Esophagus muscularis mucosa (tissue), 4 donors: Measurements from ENCODE around the gene RAB11B. TPM values are rescaled to one million over a fixed set of nuclear protein-coding genes. Genes with fewer than 3 reads are reported as not detected.

Source experiments
- DNase-seq: peaks from one replicate; pipeline ENCODE4 v3.0.0-alpha.2; 2017; ENCODE audit errors: extremely low spot score
- H3K27ac ChIP-seq, 4 donors: fragments of 200-600 bp; sonication (generic); replicated peaks in 1 of 4; 1 replicate in 3 of 4; 2 replicates in 1 of 4; pipeline ENCODE4 v1.5.1; 2016 to 2019; ENCODE audit warnings: mild to moderate bottlenecking in 1 of 4
- H3K27me3 ChIP-seq, 4 donors: fragments of 200-600 bp; sonication (generic); one replicate each; pipeline versions ENCODE4 v1.5.1 to v1.6.0; 2016 to 2019
- H3K36me3 ChIP-seq, 4 donors: fragments of 200-600 bp; sonication (generic); one replicate each; pipeline ENCODE4 v1.5.1; 2016 to 2019
- H3K4me1 ChIP-seq, 4 donors: fragments of 200-600 bp; sonication (generic); one replicate each; pipeline ENCODE4 v1.5.1; 2016 to 2019
- H3K4me3 ChIP-seq, 4 donors: fragments of 200-600 bp; sonication (generic); 1 replicate in 2 of 4; 2 replicates in 2 of 4; pipeline ENCODE4 v1.5.1; 2016 to 2019; ENCODE audit warnings: mild to moderate bottlenecking in 4 of 4, moderate library complexity in 1 of 4
- H3K9me3 ChIP-seq, 4 donors: fragments of 200-600 bp; sonication (generic); 1 replicate in 3 of 4; 2 replicates in 1 of 4; pipeline ENCODE4 v1.5.1; 2016 to 2019
- CTCF ChIP-seq, 3 experiments: fragments of 200-600 bp in 2 of 3; fragments of 450-650 bp in 1 of 3; sonication (generic) in 2 of 3; IDR thresholded peaks; one replicate each; pipeline ENCODE4 v1.5.1; 2017 to 2019; ENCODE audit warnings: antibody characterized with exemption in 3 of 3, mild to moderate bottlenecking in 2 of 3, moderate library complexity in 1 of 3
- EP300 ChIP-seq: sonication (generic); formaldehyde crosslinking; IDR thresholded peaks from one replicate; pipeline ENCODE4 v1.6.1; 2017; ENCODE audit warnings: antibody characterized with exemption
- POLR2A ChIP-seq: fragments of 450-650 bp; IDR thresholded peaks from one replicate; pipeline ENCODE4 v1.6.1; 2017; ENCODE audit warnings: antibody characterized with exemption, moderate library complexity, mild to moderate bottlenecking, low read depth
- POLR2AphosphoS5 ChIP-seq, 2 donors: sonication (generic); formaldehyde crosslinking; IDR thresholded peaks; one replicate each; pipeline ENCODE4 v1.6.1; 2017; ENCODE audit warnings: antibody characterized with exemption in 2 of 2
- WGBS: methylation state at CpG from one replicate; pipeline ENCODE4 v1.1.5; 2018; 5-methylcytosine and 5-hydroxymethylcytosine counted together
- intact Hi-C: fragments of 100-400 bp; cut with DNase I; formaldehyde crosslinking; loops from one replicate; pipeline ENCODE4 v1.15.1; 2023
- total RNA-seq, 4 donors: library from RNA; depleted of rRNA; stranded (reverse); fragments of >200 nt; gene quantifications; one replicate each; pipeline versions ENCODE4 v1.1.0 to v1.2.1, GENCODE V29; 2016

RAB11B gene
- total RNA-seq, 4 donors from 2014 or later: 27.8 to 101 (median 42.3) TPM

- WGBS: 90% methylated on average over 8 of the region's 8 CpGs
- Histone ChIP-seq H3K27me3 (peaks cover 0 to 12% (median 0%) of the 10 kb centered on the region in 4 donors), H3K36me3 (peaks cover 0 to under 1% (median 0%) of the 10 kb centered on the region in 4 donors), H3K27ac (no peak overlapping the region), H3K4me1 (peaks cover 39 to 52% (median 45%) of the 10 kb centered on the region in 4 donors), H3K9me3 (no peaks in the 10 kb centered on the region), H3K4me3 (no peak overlapping the region)
- intact Hi-C loops: no loop called here
- TF ChIP-seq POLR2A (no peak), EP300 (no peak), CTCF (IDR thresholded peaks at IDR 0.05) (no peak), POLR2AphosphoS5 (IDR thresholded peaks at IDR 0.05) (no peak)
- no peak for DNase-seq
Measured at GRCh38 chr19:8360196-8360595, 30.0 kb upstream of the RAB11B start.

GRCh38 chr19:8361921-8362793 lies 28.0 kb upstream of the RAB11B start:
- H3K4me1 ChIP-seq: peaks cover 50 to 64% (median 57%) of the 10 kb centered on the region in 4 donors
- intact Hi-C loops: no loop called here
- H3K9me3 ChIP-seq: no peaks in the 10 kb centered on the region
- TF ChIP-seq EP300 (peak; percentile 52), POLR2AphosphoS5 (IDR thresholded peaks at IDR 0.05) (peak; percentile 91 to 94), CTCF (IDR thresholded peaks at IDR 0.05) (no peak), POLR2A (no peak)
- peak; percentile 98 for DNase-seq
- H3K4me3 ChIP-seq: peak overlapping the region in 3 of 4 donors; percentile 8 to 28 (median 11)
- H3K36me3 ChIP-seq: peaks cover 0 to 15% (median 0%) of the 10 kb centered on the region in 4 donors
- H3K27ac ChIP-seq: peak overlapping the region; percentile 78 to 90 (median 84)
- WGBS: 37% methylated on average over 11 of the region's 12 CpGs
- peaks cover 0 to 14% (median 0%) of the 10 kb centered on the region in 4 donors for H3K27me3 ChIP-seq

GRCh38 chr19:8363803-8364771 lies 26.1 kb upstream of the RAB11B start, which contains the start of gene ANGPTL4:
Gene ANGPTL4, plus strand, starts transcription at chr19:8364155. Its CDS starts 167 bp downstream, at chr19:8364322.
- peak; percentile 92 for DNase-seq
- Histone ChIP-seq H3K27me3 (peaks cover 0 to 14% (median 0%) of the 10 kb centered on the region in 4 donors), H3K36me3 (peaks cover 0 to 28% (median 0%) of the 10 kb centered on the region in 4 donors), H3K27ac (peak within 1 kb of the TSS; percentile 78 to 90 (median 84)), H3K9me3 (no peaks in the 10 kb centered on the region), H3K4me1 (peaks cover 61 to 83% (median 77%) of the 10 kb centered on the region in 4 donors), H3K4me3 (peak within 1 kb of the TSS; percentile 54 to 71 (median 60))
- WGBS: 2% methylated on average over 7 of the region's 81 CpGs
- no peak for TF ChIP-seq EP300
- peak in 1 of 3 experiments; percentile 17 for TF ChIP-seq CTCF (IDR thresholded peaks at IDR 0.05)
- TF ChIP-seq POLR2A: peak; percentile 83
- TF ChIP-seq POLR2AphosphoS5 (IDR thresholded peaks at IDR 0.05): peak; percentile 61 to 93
- intact Hi-C loops: no loop called here

- Histone ChIP-seq H3K27me3 (peaks cover 0 to 14% (median 0%) of the 10 kb centered on the region in 4 donors), H3K4me3 (peak overlapping the region in 1 of 4 donors; percentile 71), H3K36me3 (peaks cover 0 to 49% (median 6%) of the 10 kb centered on the region in 4 donors), H3K27ac (peak overlapping the region in 1 of 4 donors; percentile 90), H3K4me1 (peaks cover 59 to 86% (median 80%) of the 10 kb centered on the region in 4 donors), H3K9me3 (no peaks in the 10 kb centered on the region)
- no peak for DNase-seq
- TF ChIP-seq CTCF (IDR thresholded peaks at IDR 0.05) (no peak), POLR2A (no peak), EP300 (no peak)
- intact Hi-C loops: no loop called here
- WGBS: 91% methylated on average over 8 of the region's 11 CpGs
Measured at GRCh38 chr19:8366121-8366581, 24.0 kb upstream of the RAB11B start.
